Stimulated activated CD8-positive, alpha-beta memory T cell treated with anti-CD3 and anti-CD28 coated beads, Interleukin-7, amount 100 ng/mL, for 4 hours (primary cell): Measurements from ENCODE around the gene ABCA2.

ENCODE experiments used
- DNase-seq, 2 donors: peaks; one replicate each; pipeline ENCODE4 v3.0.0-alpha.2; 2020; ENCODE audit warnings: low read depth in 2 of 2

Gene ABCA2

DNA sequence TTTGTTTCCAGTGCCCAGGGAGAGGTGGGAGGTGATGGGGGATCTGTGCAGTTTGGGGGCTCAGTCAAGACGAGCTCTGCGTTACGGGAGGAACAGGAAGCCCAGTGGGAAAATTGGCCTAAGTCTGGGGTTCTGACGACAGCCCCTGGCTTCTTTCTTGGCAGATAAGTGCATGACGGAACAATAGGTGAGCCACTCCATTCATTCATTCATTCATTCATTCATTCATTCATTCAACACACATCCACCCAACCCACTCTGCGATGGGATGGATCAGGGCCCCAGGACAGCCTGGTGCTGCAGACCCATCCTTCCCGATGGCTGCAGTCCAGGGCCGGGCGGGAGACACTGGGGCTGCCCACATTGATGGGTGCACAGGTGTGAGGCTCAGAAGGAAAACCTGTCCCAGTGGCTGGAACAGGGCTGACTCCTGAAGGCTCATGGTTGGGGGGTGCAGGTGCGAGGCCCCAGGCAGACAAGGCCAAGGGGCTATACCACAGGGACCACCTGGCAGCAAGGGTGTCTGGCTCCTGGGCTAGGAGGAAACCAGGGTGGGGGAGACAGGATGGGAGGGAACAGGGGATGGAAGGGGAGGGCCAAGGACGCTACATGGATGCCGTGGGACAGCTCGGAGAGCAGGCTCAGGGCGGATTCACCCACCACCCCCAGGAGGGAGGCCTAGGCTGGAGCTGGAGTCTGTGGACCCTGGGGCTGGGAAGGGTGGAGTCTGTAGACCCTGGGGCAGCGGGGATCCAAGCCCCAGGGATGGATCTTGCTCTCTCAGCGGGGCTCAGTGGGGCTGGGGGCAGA, 47.2 kb downstream of the ABCA2 start:
- DNase-seq: no peak

DNA sequence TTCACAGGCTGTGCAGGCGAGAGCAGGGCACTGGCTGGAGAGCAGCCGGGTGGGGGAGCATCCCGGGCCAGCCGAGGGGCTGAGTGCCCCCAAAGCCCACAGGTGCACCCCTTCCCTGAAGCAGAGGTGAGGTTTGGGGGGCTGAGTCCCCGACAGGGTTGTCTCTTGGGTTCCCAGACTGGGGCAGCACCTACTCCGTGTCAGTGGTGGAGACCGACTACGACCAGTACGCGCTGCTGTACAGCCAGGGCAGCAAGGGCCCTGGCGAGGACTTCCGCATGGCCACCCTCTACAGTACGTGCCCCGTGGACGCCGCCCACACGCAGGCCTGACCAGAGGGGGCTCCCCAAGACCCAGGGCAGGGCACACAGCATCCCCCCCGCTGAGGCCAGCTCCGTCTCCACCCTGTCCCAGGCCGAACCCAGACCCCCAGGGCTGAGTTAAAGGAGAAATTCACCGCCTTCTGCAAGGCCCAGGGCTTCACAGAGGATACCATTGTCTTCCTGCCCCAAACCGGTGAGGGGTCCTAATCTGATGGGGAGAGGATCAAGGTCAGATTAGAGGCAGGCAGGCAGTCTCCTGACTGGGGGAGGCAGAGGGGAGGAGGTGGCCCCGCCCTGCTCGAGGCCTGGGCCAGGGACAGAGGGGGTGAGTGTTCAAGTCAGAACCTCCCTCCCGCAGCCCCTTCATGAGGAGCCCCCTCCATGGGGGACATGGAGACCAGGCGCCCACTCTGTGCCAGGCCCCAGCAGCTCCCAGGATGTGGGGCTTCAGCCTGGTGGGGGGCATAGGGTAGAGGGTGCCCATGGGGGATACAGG, 48.1 kb downstream of the ABCA2 start:
- no peak for DNase-seq

DNA sequence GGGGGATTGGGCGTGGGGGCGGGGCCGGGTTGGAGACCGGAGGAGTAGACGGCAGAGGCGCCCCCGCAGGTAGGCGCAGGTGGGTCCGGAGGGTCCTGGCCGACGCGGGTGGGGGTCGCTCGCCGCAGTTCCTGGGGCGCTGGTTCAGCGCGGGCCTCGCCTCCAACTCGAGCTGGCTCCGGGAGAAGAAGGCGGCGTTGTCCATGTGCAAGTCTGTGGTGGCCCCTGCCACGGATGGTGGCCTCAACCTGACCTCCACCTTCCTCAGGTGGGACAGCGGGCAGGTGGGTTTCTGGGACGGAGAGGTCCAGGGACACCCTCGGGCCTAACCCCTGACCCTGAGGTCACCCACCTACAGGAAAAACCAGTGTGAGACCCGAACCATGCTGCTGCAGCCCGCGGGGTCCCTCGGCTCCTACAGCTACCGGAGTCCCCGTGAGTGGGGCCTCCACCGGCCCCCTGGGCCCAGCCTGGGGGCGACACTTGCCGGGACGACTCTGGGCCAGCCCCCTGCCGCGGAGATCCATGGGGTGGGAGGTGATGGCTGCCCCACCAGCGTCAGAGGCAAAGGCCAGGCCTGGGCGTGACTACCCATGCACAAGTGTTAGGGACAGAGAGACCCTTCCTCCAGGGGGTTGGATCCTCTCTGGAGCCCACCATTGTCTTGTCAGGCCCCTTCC, 49.0 kb downstream of the ABCA2 start:
- no peak for DNase-seq

DNA sequence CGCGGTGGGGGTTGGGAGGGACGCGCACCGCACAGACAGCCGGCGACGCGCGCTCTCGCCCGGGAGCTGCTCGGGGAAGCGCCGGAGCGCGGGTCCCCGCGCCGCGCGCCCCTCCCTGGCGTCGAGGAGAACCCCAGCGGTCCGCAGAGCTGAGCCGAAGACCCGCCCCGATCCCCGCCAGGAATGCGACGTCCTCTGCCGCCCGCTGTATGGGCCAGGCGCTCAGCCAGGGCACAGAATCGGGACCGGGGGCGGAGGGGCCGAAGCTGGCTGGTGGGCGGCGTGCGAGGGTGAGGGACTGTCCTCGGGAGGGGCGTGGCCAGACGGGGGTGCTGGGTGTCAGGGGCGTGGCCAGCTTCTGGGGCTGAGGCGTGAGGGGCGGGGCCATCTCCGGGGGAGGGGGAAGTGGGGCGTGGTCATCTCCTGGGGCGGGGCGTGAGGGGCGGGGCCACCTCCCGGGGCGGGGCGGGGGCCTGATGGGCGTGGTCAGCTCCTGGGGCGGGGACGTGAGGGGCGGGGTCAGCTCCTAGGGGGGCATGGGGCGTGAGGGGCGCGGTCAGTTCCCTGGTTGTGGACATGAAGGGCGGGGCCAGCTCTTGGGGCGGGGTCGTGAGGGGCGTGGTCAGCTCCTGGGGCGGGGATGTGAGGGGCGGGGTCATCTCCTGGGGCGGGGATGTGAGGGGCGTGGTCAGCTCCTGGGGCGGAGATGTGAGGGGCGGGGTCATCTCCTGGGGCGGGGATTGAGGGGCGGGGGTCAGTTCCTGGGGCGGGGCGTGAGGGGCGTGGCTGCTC, 49.8 kb downstream of the ABCA2 start:
- DNase-seq: peak; percentile 53 to 64

DNA sequence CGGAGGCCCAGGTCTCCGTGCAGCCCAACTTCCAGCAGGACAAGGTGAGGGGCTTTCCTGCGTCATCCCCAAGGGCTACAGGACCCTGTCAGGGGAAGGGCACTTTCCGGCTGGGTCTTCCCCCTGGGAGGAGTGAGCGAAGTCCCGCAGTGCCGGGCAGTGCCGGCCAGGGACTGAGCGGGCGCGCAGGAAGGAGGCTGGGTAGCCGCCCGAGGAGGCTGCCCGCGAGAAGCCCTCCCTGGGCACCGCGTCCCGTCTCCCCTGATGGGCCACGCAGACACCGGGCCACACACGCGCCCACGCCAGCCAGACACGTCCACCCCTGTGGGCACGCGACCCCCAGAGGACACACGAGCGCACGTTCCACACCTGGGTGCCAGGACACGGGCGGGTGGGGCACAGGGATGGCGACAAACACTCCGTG, 50.4 kb downstream of the ABCA2 start:
- no peak for DNase-seq

DNA sequence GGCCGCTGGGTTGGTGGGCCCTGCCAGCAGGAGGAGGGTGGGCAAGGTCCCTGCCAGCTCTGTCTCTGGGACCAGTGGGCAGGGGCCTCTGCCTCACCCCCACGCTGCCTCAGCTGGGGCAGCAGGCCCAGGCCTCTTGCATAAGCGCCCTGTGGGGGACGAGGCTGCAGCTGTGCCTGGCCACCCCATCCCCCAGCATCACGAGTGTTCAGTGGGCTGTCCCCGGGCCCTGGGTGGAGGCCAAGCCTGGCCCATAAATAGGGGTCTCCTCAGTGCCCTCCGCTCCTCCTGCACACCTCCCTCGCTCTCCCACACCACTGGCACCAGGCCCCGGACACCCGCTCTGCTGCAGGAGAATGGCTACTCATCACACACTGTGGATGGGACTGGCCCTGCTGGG, 50.8 kb downstream of the ABCA2 start, which contains the start of gene PTGDS:
Gene PTGDS (plus strand): TSS at position 282 of the 400 bp plus-strand sequence. CDS start 75 bp downstream, at position 357.
- no peak for DNase-seq

DNA sequence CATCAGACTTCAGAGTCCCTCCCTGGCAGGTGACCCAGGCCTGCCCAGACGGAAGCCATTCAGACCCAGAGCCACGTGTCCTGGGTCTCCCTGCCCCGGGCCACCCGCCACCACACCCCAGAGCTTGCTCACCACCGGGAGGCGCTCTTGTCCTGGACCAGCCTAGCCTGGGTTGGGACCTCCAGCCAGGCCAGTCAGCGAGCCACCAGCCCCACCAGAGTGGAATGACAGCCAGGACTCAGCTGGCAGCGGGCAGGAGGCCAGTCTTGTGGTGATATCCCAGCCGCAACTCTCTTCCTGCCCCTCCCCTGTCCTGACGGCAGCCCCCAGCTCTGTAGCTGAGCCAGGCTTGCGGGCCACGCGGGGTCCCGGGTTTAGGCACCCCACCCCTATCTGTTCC, 52.4 kb downstream of the ABCA2 start:
- DNase-seq: no peak

DNA sequence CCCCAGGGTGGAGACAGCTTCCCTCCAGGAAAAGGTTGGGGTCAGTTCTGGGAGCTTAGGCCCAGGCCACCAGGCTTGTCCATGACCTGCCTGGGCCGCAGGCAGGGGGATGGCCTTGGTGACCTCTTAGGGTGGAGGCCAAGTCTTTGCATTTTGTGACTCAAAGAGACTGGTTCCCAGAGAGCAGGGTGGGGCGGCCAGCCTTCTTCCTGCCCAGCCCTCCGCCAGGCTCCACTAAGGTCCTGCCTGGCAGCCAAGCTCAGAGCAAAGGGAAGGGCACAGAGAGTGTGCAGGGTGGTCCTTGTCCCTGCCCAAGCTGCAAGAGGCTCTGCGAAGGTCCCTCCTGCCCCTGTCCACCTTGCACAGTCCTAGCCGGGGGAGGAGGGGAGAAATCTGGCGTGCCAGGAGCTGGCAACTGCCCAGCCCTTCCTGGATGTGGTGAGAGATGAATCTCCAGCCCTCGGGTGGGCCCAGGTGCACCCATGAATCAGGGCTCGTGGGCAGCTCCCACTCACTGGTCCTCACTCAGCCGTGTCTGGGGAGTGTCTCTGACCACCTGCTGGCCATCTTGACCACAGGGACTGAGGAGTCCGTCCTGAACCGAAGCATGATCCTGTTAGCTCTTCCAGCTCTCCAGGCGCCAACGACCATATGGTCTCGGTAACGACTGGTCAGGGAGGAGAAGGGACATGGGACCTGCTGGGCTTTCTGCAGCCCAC, 53.1 kb downstream of the ABCA2 start:
- DNase-seq: no peak

DNA sequence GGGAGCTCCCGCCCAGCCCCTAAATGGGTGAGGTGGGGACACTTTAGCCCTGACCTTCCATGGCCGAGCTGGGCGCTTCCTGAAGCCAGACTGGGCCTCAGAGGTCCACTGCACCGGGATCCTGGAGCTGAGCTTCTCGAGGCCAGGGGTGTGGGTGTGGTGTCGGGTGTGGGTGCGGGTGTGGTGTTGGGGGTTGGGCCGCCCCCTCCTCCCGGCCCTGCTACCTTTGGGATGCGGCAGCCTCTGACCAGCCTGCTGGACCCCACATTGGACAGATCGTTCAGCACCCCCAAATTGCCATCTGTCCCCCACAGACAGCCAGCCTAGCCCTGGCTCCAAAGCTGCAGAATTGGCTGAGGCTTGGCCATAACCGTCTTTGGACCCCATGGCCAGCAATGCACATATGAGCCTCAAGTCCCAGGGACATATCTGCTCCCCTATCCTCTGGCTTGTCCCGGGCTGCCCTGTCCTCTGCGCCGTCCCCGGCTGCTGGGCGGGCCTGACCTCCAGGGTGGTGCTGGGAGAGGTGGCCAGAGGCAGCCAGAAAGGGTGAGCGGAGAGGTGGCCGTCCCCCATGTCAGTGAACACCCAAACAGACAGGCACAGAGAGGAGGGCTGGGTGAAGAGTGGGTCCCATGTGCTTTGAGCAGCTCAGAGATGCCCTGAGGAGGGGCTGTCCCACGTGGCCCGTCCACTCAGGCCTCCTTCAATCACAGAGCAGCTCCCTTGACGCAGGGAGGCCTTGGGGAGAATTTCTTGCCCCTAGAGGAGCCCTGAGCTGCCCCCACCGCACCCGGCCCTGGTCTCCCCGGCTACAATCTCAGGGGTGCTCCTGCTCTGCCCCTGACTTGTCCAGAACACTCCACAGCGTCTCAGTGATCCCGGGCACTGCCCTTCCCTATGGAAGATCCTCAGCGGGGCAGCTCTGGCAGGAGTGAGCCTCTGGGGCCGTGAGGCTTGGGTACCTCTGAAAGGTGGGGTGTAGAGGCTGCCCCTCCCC, 54.1 kb downstream of the ABCA2 start:
- no peak for DNase-seq

DNA sequence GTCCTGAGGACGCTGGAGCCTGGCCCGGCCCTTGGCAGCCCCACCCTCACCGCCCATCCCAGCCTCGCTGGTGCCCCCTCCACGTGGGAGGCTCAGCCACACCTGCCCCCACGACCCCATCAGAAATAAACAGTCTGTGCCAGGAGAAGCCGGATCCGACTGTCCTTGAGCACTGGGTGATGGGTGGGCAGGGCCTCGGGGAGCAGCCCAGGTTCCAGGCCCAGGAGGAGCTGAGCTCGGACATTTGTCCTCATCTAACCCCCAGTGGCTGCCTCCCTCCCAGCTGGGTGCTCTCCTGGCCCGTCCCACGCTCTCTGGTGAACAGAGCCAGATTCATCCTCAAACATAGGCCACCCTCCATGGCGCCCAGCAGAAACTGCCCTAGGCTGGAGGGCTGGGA, 55.3 kb downstream of the ABCA2 start:
- no peak for DNase-seq

DNA sequence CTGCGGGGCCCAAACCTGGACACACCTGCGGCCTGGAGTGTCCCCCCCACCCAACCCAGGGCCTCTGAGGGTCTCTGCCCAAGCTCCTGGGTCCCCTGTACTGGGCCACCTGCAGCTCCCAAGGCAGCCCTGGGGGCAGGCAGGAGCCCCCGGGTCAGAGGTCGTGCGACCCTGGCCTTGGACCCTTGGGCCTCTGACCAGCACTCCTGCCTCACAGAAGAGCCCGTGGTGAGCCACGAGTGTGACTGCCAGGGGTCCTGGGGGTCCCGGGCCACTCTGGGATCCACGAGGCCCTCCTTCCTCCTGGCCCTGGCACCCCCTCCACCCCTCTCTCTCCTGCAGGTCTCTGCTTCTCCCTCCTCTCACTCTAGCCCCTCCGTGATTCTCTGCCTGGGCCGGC, 55.7 kb downstream of the ABCA2 start:
- no peak for DNase-seq

DNA sequence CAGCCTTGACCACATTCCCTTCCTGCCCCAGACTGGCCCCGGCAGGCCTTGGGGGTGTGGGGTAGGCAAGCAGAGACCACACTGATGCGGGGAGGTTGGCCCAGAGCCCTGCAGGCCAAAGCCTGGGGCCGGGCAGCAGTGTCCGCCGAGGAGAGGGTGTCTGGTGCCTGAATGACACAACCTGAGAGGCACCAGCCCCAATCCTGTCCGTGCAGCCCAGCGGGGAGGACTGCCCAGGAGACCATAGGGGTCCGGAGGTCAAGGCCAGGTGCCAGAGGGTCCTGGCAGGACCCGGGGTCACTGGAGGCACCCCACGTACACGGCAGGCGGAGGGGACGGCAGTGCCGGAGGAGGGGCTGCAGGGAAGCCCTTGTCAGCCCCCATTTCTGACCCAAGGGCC, 56.3 kb downstream of the ABCA2 start:
- DNase-seq: no peak

DNA sequence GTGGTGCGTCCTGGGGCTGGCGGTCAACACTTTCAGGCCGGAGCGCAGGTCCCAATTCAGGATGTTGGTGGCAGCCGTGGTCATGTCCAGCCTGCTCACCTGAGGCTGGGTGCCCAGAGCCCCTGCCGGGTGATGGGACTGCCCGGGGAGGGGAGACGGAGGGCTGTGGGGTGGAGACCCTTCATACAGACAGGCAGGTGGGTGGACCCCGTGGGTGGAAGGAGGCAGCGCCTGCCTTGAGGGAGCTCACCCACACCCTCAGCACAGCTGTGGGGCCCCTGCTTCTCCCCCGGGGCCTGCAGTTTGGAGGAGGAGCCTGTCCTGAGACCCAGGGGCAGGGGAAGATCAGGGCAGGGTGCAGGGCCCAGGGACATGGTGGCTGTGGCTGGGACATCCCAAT, 57.7 kb downstream of the ABCA2 start:
- no peak for DNase-seq

DNA sequence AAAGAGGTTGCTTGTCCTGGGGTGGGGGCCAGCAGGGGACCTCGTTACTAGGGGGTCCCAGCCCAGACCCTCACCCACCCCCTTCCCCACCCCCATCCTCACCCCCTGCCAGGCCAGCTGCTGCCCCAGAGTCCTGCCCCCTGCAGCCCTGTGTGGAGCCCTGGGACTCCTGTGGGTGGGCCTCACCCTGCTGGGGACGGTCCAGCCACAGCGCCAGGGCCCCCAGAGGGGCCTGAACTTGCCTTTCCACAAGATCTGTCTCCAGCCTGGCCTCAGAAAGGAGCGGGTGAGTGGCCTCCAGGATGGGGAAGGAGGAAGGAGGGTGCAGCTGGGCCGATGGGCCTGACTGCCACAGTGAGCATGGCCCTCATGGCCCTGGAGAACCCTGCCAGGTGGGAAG, 58.3 kb downstream of the ABCA2 start:
- DNase-seq: no peak

DNA sequence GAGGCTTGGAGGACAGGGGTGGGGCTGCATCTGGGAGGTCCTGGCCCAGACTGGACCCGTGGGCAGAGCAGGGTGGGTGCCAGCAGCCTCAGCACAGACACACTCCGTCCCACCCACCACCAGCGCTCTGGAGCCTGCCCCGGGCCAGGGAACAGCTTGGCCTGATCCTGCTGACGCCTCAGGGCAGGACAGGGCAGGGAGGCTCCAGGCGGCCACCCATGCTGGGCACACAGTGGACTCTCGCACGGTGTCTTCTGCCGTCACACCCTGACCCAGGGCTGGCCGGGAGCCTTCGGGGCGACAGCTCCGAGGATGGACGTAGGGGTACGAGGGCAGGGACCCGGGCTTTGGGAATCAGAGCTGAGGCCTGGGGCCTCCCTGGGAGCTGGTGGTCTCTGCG, 58.9 kb downstream of the ABCA2 start:
- DNase-seq: no peak

DNA sequence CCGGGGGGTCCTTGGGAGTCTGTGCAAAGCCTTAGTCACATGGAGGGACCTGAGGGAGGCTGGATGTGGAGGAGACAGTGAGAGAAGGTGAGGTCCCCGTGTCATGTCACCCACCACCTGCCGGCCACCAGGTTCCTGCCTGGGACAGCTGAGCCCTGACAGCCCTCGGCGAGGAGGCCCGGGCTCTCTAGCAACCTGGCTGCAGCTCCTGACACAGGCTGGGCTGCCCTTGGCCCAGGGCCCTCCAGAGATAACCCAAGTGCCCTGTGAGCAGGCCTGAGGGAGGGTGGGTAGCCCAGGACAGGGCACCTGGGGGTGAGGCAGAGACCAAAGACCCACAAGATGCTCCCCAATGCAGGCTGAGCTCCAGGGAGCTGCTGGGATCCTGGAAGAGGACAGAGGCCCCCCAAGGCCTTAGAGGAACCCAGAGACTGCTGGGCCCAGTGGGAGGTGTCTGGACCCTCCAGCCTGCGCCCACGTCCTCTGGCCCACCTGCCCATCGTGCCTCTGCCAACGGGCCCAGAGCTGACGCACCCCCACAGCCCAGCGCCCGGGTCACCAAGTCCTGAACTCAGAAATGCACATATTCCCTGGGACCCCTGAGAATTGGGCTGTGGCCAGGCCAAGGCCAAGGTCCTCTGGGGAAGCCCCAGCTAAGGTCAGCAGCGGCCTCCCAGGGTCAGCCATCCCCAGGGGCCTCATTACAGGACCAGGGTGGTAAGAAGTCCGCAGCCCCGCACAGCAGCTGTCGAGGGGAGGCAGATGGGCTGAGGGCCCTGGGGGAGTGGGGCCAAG, 59.5 kb downstream of the ABCA2 start:
- no peak for DNase-seq

DNA sequence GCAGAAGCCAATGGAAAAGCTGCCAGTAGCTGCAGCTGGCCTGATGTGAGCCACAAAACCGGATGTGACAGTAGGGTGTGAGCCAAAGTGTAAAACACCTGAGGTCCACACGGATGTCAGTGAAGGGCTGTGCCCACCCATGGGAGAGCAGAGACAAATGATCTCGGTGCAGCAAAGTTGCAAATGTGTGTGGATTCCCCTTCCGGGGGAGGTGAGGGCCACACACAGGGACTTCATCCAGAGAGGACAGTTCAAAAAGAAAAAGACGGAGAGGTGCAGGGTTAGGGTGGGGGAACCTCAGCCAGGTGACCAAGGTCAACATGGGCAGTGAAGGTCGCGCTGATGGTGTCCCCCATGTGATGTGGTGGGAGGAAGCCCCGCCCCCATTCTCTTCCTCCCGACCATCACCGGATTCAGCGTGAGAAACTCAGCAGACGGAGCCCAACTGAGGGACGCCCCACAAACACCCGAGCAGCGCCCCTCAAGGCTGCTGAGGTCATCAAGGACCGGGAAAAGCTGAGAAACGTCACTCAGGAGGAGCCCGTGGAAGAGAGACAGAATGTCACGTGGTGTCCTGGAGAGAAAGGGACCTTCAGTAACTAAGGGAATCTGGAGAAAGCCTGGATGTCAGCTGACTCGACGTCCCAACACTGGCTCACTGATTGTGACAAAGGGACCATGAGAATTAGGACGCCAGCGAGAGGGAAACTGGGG, 62.1 kb downstream of the ABCA2 start:
- DNase-seq: no peak

DNA sequence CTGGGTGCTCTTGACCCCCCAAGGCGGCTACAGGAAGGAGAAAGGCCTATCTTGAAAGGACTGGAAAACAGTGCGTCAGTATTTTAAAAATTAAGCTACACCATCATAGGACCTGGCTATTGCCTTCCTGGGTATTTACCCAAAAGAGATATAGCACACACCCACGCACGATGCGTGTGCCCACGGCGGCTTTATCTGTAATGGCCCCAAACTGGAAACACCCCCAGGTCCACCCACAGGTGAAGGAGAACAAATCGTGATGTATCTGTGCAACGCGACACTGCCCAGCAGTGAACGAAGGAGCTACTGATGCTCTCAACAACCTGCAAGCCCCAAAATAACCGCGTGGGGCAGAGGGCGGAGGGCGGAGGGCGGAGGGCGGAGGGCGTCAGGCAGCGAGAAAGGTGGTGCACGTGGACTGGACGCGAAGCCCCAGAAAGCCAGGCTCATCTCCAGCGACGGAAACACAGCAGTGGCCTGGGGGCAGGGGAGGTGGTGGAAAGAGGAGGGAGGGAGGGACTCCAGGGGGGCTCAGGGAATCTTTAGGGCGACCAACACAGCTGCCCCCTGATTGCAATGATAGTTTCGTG, 63.1 kb downstream of the ABCA2 start:
- DNase-seq: no peak
